ENCODE data around the gene PAIP2.

The PAIP2 gene

DNA sequence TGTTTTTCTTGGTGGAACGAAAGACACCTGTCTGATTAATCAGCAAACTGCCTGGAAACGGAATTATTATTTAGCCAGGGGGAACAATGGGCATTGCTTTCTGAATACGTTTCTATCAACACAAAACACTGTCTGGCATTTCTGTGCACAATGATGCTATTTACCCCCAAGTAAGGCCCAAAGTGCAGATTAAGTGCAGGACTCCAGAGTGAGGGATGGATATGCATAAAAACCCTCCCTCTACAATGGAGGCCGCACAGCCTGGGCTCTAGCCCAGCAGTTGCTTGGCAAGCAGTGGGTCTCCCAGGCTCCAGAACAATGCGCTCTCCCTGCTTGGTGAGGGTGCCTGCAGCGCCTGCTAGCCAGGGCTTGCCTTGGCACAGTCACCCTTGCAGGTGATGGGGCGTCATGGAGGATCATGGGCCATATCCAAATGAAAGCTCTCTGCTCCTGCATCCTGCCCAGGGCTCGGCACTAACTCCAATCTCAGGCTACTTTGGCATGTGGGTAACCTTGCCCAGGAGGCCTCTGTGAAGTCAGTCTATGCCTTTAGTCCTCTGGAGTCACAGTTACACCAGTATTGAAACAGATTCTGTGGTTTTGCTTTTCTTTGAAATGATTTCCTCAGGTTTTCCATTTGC, 73.7 kb downstream of the PAIP2 start:
- Histone ChIP-seq H3K27ac (ENCODE audit: low read depth, low read length) (no peak overlapping the region), H3K36me3 (ENCODE audit: control insufficient read depth, insufficient read depth, low read length) (peaks cover 7% of the 10 kb centered on the region), H3K27me3 (ENCODE audit: control insufficient read depth, insufficient read depth, low read length) (no peaks in the 10 kb centered on the region), H3K4me1 (ENCODE audit: control insufficient read depth, insufficient read depth, low read length) (peaks cover 33% of the 10 kb centered on the region), H3K9ac (ENCODE audit: low read length) (no peak overlapping the region), H3K4me3 (ENCODE audit: low read length) (no peak overlapping the region)

DNA sequence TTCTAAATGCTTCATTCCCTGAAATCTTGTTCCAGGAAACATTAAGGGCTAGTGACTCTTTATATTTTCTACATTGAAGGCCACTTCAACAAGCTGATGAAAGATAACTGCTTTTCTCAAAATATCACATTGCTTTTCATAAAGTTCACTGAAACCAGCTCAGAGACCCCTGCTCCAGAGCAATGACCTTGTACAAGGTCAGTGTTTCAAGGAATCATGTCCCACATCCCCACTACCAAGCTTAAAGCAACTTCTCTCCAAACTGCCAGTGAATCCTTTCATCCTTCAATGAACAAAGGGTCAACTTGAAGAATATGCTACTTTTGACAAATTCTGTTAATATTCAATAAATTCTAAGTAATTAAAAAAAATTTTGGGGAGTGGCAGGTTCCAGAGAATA, 74.2 kb downstream of the PAIP2 start:
- peaks cover 7% of the 10 kb centered on the region for H3K36me3 ChIP-seq (ENCODE audit: control insufficient read depth, insufficient read depth, low read length)
- H3K27ac ChIP-seq (ENCODE audit: low read depth, low read length): no peak overlapping the region
- H3K4me1 ChIP-seq (ENCODE audit: control insufficient read depth, insufficient read depth, low read length): peaks cover 28% of the 10 kb centered on the region
- no peak overlapping the region for H3K4me3 ChIP-seq (ENCODE audit: low read length)
- no peaks in the 10 kb centered on the region for H3K27me3 ChIP-seq (ENCODE audit: control insufficient read depth, insufficient read depth, low read length)
- H3K9ac ChIP-seq (ENCODE audit: low read length): no peak overlapping the region

DNA sequence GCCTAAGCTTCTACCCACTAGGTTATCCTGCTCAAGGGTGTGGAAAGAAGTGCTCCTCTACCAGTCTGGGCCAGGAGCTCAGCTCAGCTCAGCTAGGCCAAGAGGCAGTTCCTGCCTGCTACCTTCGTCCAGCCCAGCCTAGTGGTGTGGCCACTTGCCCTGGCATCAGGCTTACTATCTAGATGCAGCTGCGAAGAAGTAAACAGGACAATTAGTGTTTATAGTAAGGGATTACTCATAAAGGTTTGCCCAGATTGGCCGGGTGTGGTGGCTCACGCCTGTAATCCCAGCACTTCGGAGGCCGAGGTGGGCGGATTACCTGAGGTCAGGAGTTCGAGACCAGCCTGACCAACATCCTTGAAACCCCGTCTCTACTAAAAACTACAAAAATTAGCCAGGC, 75.0 kb downstream of the PAIP2 start:
- H3K36me3 ChIP-seq (ENCODE audit: control insufficient read depth, insufficient read depth, low read length): peaks cover 7% of the 10 kb centered on the region
- no peaks in the 10 kb centered on the region for H3K27me3 ChIP-seq (ENCODE audit: control insufficient read depth, insufficient read depth, low read length)
- no peak overlapping the region for H3K27ac ChIP-seq (ENCODE audit: low read depth, low read length)
- no peak overlapping the region for H3K4me3 ChIP-seq (ENCODE audit: low read length)
- no peak overlapping the region for H3K9ac ChIP-seq (ENCODE audit: low read length)
- H3K4me1 ChIP-seq (ENCODE audit: control insufficient read depth, insufficient read depth, low read length): peaks cover 23% of the 10 kb centered on the region

DNA sequence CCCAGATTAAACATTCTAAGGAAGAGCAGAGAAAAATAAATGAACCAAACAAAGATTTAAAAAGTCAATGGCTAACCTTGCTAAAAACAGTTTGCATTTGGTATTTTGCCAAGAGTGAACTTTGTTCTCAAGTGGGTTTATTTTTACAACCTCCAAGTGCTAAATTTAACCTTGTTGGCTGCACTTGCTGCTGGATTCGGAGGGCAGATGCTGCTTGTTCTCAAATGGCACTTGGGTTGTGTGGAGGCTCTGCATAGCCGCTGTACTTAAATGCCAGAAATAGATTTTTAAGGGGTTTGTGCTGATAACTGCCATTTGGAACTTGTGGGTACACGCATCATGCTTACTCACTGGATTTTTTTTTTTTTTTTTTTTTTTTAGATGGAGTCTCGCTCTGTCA, 75.6 kb downstream of the PAIP2 start:
- Histone ChIP-seq H3K4me3 (ENCODE audit: low read length) (no peak overlapping the region), H3K9ac (ENCODE audit: low read length) (no peak overlapping the region), H3K4me1 (ENCODE audit: control insufficient read depth, insufficient read depth, low read length) (peaks cover 23% of the 10 kb centered on the region), H3K27me3 (ENCODE audit: control insufficient read depth, insufficient read depth, low read length) (no peaks in the 10 kb centered on the region), H3K27ac (ENCODE audit: low read depth, low read length) (no peak overlapping the region), H3K36me3 (ENCODE audit: control insufficient read depth, insufficient read depth, low read length) (peaks cover 7% of the 10 kb centered on the region)

DNA sequence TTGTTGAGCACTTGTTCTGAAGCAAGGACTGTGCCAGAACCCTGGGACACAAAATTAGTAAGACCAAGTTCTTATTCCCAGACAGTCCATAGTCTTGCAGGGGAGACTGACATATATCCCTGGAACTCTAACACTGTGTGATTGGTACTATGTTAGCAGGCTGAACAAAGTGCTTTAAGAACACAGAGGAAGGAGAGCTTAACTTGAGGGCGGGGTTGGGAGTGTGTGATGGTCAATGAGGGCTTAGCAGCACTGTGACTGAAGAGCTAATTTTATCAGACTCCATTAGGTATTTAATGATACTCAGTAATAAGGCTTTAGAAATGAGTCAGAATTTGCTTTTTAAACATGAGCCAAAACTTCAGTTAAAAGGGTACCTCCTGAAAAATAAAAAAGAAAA, 77.1 kb downstream of the PAIP2 start:
- Histone ChIP-seq H3K36me3 (ENCODE audit: control insufficient read depth, insufficient read depth, low read length) (peaks cover 7% of the 10 kb centered on the region), H3K4me1 (ENCODE audit: control insufficient read depth, insufficient read depth, low read length) (peaks cover 23% of the 10 kb centered on the region), H3K4me3 (ENCODE audit: low read length) (no peak overlapping the region), H3K27ac (ENCODE audit: low read depth, low read length) (no peak overlapping the region), H3K27me3 (ENCODE audit: control insufficient read depth, insufficient read depth, low read length) (no peaks in the 10 kb centered on the region), H3K9ac (ENCODE audit: low read length) (no peak overlapping the region)
